Measurements from ENCODE around the gene PIK3C2G.
A peak's percentile ranks its signal among the peaks of the same experiment; 100 is the strongest.

Gene PIK3C2G

DNA sequence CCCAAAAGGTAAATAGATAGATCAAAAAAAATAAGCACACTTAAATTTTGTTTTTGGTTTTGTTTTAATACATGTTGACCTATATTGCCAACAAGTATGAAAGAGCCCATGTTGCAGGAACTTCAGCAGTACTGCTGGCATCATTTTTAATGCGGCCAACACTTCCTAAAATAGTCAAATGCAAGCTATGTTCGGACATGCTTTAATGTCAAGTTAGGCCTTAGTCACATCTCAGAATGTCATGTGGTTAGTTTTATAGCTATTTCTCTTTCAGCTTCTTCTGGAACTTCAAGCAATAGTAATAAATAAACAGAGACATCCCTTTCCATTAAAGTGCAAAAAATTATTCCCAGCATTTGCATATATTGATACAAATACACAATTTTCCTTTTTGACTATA lies 153.4 kb downstream of the PIK3C2G start:
- no peak for DNase-seq (ENCODE audit: low spot score)

DNA sequence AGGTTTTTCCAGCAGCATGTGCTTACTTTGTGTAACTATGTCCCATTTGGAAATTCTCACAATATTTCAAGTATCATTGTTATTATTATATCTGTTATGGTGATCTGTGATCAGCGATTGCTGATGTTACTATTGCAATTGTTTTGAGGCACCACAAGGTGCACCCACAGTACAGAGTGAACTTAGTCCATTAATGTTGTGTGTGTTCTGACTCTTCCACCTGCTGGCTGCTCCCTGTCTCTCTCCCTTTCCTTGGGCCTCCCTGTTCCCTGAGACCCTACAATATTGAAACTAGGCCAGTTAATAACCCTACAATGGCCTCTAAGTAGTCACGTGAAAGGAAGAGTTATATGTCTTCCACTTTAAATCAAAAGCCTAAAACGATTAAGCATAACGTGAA lies 153.9 kb downstream of the PIK3C2G start:
- no peak for DNase-seq (ENCODE audit: low spot score)

DNA sequence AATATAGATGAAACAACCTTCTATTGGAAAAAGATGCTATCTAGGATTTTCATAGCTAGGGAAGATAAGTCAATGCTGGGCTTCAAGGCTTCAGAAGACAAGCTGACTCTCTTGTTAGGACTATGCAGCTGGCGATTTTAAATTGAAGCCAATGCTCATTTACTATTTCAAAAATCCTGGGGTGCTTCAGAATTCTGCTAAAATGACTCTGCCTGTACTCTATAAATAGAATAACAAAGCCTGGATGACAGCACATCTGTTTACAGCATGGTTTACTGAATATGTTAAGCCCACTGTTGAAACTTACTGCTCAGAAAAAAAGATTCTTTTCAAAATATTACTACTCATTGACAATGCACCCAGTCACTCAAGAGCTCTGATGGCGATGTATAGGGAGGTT lies 155.1 kb downstream of the PIK3C2G start:
- no peak for DNase-seq (ENCODE audit: low spot score)

DNA sequence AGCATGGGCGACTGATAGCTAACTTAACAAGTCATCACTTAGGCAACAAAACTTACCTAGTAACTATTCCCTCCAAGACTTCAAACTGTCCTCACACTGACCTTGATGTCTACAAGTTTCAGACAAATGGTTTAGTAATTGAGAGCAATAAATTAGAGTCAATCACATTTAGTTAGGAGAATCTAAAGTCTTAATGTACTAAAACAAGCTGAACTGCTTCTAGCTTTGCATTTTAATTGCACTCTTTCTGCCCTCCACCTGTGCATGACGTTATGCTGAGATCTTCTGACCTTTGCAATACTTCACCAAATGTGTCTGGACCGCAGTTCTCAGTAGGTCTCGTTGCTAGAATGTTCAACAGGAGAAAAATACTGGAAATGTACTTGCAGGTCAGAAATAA lies 158.0 kb downstream of the PIK3C2G start:
- no peak for DNase-seq (ENCODE audit: low spot score)

GRCh38 chr12:18421867-18422266 lies 160.5 kb downstream of the PIK3C2G start:
- no peak for DNase-seq (ENCODE audit: low spot score)

GRCh38 chr12:18422871-18423270 lies 161.6 kb downstream of the PIK3C2G start:
- DNase-seq (ENCODE audit: low spot score): no peak

- no peak for DNase-seq (ENCODE audit: low spot score)
These were observed 163.5 kb downstream of the PIK3C2G start for GRCh38 chr12:18424857-18425256.

DNA sequence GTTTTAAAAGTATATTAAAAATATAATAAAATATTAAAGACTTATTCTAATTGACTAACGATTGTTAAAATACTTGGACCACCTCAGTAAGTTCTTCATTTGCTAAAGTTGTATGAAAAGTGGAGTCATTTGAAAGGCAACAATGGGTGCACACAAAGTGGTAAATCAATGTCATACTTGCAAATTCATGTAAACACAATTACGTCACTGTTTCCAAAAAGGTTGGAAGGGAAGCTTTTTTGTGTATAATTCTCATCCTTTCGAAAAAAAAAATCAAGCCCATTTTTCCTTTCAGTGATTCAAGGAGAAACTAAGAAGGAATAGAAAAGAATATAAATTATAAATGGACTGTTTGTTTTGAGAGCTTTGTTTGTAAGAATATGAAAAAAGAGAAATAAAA lies 166.2 kb downstream of the PIK3C2G start:
- DNase-seq (ENCODE audit: low spot score): no peak

DNA sequence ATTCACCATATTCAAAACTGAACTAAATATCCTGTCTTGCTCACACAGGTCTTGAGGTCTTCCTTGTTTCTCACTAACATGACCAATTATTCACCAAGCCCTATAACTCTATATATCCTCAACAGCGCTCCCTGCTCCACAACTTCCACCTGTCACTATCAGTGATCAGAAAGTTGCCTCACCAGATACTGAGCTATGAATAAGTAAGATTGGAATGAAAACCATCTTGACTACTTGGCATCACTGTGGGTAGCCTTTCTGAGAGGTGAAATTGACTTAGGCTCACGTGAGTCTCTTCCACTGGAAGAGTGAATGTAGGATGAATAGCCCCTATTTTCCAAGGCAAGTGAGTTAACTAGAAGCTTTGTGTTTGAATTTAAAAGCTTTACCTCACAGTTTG lies 167.1 kb downstream of the PIK3C2G start:
- DNase-seq (ENCODE audit: low spot score): peak; percentile 6

DNA sequence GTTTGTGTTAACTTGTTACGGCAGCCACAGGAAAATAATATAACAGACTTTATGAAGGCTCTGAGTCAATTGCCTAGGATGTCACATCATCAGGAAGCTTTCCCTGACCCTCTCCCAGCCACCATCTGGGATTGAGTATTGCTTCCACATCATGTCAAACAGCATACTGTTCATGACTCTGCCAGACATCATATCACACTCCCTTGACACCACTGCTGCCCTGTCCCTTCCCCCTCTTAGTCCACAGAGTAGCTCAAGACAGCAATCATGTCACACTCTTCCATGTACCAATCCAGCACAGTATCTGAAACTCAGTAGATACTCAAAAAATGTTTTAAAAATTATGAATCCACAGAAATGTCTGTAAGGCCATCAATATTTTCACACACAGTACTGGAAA lies 168.0 kb downstream of the PIK3C2G start:
- no peak for DNase-seq (ENCODE audit: low spot score)

DNA sequence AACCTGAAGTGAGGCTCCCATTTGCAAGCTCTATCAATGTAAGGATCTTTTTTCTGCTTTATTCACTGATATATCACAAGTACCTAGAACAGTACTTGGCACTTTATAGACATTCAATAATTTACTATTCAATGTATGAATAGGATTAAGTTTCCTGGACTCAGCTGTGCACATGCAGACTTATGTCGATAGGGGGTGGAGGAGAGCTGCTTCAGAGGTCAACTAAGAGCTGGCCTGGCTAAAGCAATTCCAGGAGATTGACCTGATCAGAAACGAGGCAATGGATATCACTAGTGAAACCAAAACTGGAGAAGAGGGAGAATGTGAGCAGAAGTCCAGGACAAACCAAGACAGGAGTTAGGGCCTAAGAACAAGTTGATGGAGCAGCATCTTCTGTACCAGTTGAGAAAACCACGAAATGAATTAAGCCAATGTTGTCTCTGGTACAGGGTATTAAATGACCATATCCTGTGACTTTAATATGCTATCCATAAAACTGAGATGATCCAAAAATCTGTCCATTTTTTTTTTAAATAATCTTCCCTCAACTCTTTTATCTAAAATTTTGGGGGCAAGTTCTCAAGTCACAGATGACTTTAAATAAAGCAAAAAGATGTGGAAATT lies 169.2 kb downstream of the PIK3C2G start:
- peak; percentile 21 for DNase-seq (ENCODE audit: low spot score)

DNA sequence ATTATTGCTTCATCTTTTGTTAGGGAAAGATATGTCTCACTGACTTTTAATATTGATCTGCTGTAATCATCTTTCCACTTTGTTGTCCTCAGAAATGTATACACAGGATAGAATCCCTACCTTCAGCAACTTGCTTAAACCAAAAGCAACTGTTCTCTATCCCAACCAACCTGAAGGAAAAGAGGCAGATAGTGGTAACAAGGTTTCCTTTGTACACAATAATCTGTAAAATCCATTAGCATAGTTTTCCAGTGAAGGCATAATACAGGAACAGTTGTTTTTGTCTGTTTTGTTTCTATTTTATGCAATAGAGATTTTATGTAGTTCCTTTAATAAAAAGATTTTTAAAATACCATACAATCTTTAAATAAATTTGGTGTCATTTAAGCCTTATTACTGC lies 170.5 kb downstream of the PIK3C2G start:
- no peak for DNase-seq (ENCODE audit: low spot score)

DNA sequence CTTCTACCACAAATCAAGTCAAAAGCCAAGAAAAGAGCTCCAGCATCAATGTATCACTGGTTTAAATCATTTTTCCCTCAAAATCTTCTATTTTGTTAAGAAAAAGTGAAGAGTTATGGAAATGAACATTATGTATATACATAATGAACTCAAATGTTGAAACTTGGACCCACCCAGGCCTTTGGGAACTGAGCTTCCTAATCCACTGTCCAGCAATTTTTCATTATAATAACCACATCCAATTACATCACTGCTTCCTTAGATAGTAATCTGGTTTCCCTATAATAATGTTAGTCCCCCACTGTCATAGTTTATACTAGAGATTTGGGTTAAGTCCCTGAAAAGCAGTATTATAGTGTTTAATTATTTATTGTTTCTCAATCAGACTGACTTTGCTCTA lies 170.9 kb downstream of the PIK3C2G start:
- no peak for DNase-seq (ENCODE audit: low spot score)

- DNase-seq (ENCODE audit: low spot score): no peak
These were observed 174.9 kb downstream of the PIK3C2G start for GRCh38 chr12:18436170-18436569.

GRCh38 chr12:18439541-18439940 lies 178.2 kb downstream of the PIK3C2G start:
- no peak for DNase-seq (ENCODE audit: low spot score)

DNA sequence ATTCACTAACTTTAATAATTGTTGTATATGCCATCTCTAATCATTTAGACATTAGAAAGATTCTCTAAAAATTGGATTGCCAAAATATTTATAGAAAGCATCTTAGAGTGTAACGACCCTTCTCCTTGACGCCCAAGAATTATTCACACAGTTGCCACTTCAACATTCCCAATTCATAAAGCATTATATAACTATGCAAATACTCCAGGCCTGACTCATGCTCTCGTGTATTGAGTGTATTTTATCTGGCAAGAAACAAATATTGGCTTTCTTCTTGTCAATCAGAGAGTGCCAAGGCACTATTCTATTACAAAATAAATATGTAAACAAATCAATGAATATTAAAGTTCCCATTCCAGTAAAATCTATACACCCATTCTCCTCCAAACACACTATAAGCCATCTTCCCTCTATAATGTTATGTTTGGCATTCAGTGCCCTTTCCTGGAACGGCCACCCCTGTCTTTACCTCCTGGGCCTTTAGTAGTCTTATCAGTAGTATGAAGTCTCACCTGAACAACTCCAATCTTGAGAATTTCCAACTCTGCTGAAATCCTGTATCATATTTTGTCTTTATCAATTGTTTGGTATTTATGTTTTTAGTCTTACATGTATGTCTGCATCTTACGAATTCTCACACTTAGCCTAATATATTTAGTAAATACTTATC lies 182.6 kb downstream of the PIK3C2G start:
- no peak for DNase-seq (ENCODE audit: low spot score)

DNA sequence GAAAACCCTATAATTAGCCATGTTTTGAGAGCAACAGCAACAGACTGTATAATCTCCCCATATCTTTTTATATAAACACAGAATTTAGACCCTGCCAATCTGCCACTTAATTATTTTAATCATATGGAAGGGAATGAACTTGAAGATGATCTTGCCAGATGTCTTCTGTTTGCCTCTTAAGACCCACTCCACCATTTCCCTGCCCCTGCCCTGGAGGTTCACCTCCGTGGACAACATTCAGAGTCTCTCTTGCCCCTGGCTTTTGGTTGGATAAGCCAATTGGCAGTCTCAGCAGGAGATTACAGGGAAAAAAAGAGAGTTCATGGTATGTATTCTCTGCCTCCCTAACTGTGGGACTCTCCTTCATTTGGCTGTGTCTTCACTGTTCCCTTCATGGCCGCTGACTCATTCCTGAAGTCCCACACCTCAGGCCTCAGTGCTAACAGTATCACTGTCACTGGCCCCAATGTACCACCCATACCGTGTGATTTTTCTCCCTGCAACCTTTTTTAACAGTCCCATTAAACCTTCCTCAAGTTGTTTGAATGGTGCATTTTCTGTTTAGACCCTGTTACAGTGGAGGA lies 184.8 kb downstream of the PIK3C2G start:
- DNase-seq (ENCODE audit: low spot score): no peak

GRCh38 chr12:18454330-18454729 lies 193.0 kb downstream of the PIK3C2G start:
- no peak for DNase-seq (ENCODE audit: low spot score)

DNA sequence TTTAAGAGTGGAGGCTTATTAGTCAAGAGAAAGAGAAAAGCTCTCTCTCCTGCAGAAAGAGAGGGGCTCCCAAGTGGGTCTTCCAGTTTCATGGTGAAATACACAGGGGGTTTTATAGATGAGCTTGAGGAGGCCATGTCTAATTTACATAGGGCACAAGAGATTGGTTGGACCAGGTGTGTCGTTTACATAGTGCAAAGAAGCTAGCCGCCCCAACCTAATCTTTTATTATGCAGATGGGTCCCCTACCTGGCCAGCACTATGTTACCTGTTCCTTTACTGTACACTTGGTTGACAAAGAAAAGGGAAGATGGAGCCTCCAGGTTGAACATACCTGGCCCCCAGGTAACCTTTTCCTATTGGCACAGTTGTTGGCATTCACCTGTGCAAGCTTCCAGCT lies 195.0 kb downstream of the PIK3C2G start:
- DNase-seq (ENCODE audit: low spot score): no peak

- DNase-seq (ENCODE audit: low spot score): no peak
These were observed 196.0 kb downstream of the PIK3C2G start for GRCh38 chr12:18457362-18457761.

GRCh38 chr12:18461758-18462157 lies 200.4 kb downstream of the PIK3C2G start:
- DNase-seq (ENCODE audit: low spot score): no peak

DNA sequence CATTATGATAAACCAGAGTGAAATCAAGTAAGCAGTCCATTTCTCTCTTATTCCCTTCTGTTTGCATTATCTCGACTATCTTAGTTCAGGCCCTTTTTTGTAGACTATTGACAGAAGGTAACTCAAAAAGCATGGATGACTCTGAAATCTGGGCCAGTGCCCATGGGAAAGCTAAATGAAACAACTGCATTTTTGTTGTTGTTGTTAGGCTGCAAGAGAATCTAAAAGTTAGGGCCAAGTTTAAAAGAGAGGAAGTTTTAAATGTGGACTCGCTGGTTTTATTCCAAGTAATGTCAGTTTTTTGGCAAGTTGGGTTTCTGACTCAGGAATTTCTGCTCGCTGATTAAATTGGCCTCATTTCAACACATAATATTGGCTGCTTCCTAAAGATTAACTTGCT lies 201.1 kb downstream of the PIK3C2G start:
- DNase-seq (ENCODE audit: low spot score): no peak

DNA sequence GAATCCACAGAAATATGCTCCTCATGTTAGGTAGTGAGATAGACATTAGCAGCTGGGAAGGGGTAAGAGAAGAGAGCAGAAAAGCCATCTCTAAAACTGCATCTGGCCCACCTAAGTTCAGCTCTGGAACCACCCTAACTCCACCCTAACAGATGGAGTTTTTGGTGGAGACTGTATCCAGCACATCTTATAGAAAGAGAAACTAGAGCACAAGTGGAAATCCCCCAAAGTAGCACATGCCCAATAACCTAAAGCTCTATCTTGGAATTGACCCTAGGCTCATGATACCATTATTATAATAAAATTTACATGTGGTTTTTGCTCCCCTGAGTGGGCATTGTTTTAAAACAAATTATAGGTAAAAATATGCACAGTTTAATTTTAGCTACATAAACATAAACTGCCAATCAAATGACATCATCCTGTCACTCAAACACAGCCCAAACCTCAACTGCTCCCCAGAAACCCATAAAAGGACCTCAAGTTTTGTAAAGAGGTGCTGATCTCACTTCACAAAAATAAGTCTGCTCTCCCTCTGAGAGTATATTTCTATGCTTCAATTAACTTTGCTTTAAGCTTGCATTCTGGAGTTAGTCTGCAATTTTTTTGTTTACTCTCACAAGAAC lies 206.4 kb downstream of the PIK3C2G start:
- no peak for DNase-seq (ENCODE audit: low spot score)
